Adipocyte (in vitro differentiated cells): ENCODE measurements around the gene GJA3.
"Not testable (repeated sequence)": the region's sequence is repeated elsewhere in the genome, so short reads cannot be mapped to it uniquely, and the experiment has no call there.

Experiments
- DNase-seq: peaks from one replicate; pipeline ENCODE4 v3.0.0-alpha.2; 2015; ENCODE audit warnings: low read depth
- H3K27me3 ChIP-seq: replicated peaks from 2 replicates; pipeline ENCODE4 v1.7.0; 2013; ENCODE audit warnings: mild to moderate bottlenecking, low read length, moderate library complexity; ENCODE audit not compliant: control insufficient read depth, insufficient read depth
- H3K36me3 ChIP-seq: 2 replicates; pipeline ENCODE4 v1.7.0; 2013; ENCODE audit warnings: low read length, mild to moderate bottlenecking, moderate library complexity; ENCODE audit not compliant: control insufficient read depth, insufficient read depth, severe bottlenecking
- H3K4me1 ChIP-seq: 2 replicates; pipeline ENCODE4 v1.7.0; 2013; ENCODE audit warnings: mild to moderate bottlenecking, low read length, moderate library complexity; ENCODE audit not compliant: control insufficient read depth, insufficient read depth
- H3K4me3 ChIP-seq: 2 replicates; pipeline ENCODE4 v1.7.0; 2013; ENCODE audit warnings: mild to moderate bottlenecking, low read length, moderate library complexity
- H3K9ac ChIP-seq: 2 replicates; pipeline ENCODE4 v1.7.0; 2013; ENCODE audit warnings: mild to moderate bottlenecking, low read length, moderate library complexity
- H3K9me3 ChIP-seq: 2 replicates; pipeline ENCODE4 v1.7.0; 2013; ENCODE audit warnings: mild to moderate bottlenecking, low read length, moderate library complexity; ENCODE audit not compliant: control insufficient read depth

GJA3 gene

DNA sequence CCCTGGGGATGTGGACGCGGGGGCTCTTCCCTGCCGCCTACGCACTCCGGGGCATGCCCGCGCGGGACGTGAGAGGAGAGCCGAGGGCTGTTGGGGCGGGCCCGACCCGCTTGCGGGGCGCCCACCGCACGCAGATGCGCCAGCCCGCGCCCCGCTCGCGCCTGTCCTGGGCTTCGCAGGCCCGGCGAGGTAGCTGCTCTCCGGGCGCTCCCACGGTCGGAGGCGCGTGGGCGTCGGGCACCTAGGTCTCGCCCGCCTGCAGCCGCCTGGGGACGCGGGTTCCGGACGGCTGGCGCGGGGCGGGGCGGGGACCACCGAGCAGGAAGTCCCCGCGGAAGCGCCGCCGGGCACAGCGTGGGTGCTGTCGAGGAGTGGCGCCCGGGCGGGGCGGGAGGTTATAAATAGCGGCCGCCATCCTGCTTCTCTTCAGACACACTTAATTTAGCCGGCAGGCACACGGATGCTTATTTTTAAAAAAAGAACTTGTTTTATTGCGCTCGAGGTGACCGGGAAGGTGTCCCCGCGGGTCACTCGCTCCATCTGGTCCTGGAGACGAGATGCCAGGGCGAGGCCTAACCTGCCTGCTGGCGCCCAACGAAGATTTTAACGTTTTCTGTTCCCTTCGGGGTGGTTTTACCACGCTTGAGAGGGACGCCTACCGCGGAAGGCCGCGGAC lies 561 bp upstream of the GJA3 start:
- peak overlapping the region; percentile 72 for H3K4me3 ChIP-seq
- peak; percentile 25 for DNase-seq
- no peaks in the 10 kb centered on the region for H3K9me3 ChIP-seq
- H3K9ac ChIP-seq = no peak overlapping the region
- peaks cover 18% of the 10 kb centered on the region for H3K27me3 ChIP-seq
- no peaks in the 10 kb centered on the region for H3K36me3 ChIP-seq
- peaks cover 9% of the 10 kb centered on the region for H3K4me1 ChIP-seq

DNA sequence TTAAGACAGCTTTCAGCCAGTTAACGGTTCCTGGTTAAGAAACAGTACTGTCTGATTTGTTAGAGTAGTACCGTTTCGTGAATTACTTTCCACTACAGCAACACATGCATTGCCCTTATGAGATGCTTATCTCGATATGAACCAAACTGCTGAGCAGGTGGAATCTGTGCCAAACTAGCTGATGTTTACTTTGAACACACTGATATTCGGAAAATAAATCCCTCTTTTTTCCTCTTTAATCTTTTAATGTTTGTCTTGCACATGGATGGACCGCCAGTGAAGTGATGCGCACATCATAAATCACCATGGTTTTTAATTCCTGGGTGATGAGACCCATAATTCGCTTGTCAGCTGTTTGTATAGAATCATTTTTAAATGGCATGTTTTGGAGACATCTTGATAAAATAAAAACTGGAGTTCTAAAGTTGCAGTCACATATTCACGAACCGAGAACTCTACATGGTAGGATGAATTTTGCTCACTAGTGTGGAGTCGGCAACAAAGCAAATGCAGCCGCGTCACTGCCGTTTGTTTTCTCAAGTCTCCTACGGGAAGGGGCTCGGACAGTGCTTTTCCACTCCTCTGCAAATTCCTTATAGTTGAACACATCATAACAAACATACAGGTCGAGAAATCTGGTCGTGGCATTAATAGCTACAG lies 1.1 kb downstream of the GJA3 start:
- Histone ChIP-seq H3K4me1 (peaks cover 9% of the 10 kb centered on the region), H3K27me3 (peaks cover 16% of the 10 kb centered on the region), H3K36me3 (no peaks in the 10 kb centered on the region), H3K9ac (no peak overlapping the region), H3K4me3 (peak overlapping the region; percentile 72), H3K9me3 (no peaks in the 10 kb centered on the region)
- peak; percentile 46 for DNase-seq

DNA sequence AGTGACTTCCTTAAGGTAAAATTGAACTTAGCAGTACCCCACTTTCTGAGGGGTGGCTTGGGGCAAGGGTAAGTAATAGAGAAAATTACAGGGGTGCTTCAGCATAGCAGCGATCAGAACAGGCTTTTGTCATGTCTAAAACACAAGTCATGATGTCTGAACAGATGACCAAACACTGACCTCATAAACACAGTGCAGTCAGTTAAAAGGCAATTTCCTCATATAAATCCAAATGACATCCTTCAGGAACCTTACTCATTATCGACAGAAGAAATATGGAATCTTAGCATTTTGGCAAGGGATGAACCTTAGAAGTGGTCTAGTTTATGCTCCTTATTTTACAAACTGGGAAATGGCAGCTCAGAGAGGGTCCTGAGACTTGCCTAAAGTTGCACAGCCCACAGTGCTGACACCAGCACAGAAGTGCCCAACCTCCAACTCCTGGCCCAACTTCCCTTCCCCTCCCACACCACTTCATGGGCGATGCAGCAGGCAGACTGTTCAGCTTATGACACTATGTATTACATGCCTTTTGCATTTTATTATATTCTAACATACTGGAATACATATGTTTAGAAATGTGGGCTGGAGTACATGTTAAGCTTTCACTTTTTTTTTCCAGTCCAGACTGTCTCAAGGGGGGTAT lies 3.6 kb downstream of the GJA3 start:
- Histone ChIP-seq H3K27me3 (peaks cover 20% of the 10 kb centered on the region), H3K9me3 (no peaks in the 10 kb centered on the region), H3K4me3 (no peak overlapping the region), H3K9ac (no peak overlapping the region), H3K4me1 (peaks cover 9% of the 10 kb centered on the region), H3K36me3 (no peaks in the 10 kb centered on the region)
- no peak for DNase-seq

DNA sequence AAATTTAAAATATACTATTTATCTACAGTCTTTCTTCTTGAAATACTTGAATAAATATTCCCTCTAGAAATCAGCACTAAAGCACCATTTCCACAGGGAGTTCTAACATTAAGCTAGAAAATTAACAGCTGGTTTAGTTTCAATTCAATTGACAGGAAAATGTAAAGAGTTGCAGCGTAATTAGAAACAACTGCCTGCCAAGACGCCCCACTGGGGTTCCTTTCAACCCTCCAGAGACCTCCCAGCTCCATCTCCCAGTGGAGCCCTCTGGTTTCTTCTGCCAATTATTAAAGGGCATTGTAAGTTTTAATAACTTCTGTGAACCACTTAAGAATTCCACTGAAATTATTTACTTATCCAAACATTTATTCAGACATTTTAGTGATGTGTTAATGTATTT lies 4.2 kb downstream of the GJA3 start:
- no peaks in the 10 kb centered on the region for H3K36me3 ChIP-seq
- H3K4me3 ChIP-seq = no peak overlapping the region
- H3K4me1 ChIP-seq = peaks cover 9% of the 10 kb centered on the region
- no peaks in the 10 kb centered on the region for H3K9me3 ChIP-seq
- no peak overlapping the region for H3K9ac ChIP-seq
- DNase-seq = no peak
- peaks cover 24% of the 10 kb centered on the region for H3K27me3 ChIP-seq

DNA sequence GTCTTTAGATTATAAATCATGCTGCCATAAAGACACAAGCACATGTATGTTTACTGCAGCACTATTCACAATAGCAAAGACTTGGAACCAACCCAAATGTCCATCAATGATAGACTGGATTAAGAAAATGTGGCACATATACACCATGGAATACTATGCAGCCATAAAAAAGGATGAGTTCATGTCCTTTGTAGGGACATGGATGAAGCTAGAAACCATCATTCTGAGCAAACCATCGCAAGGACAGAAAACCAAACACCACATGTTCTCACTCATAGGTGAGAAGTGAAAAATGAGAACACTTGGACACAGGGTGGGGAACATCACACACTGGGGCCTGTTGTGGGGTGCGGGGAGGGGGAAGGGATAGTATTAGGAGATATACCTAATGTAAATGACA lies 7.6 kb downstream of the GJA3 start:
- not testable (repeated sequence) for DNase-seq, H3K36me3 ChIP-seq, H3K4me1 ChIP-seq, H3K9ac ChIP-seq, H3K4me3 ChIP-seq, H3K9me3 ChIP-seq
- H3K27me3 ChIP-seq = peaks cover 41% of the 10 kb centered on the region

DNA sequence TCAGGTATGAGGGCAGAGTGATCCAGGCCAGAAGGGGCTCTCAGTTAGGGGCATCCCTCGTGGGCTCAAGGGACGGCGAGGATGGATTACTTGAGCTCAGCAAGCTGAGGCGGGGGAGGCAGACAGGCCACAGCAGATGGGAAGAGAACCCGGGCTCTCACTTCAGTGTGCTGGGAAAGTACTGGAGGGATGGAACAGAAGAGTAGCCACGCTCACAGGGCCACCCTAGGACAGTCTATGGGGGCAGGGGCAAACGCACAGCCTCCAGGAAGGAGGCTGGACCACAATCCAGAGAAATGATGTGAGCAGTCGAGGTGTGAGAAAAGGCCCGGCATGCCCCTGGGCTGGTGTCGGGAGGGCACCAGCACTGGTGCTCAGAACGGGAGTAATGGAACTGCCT lies 9.2 kb downstream of the GJA3 start:
- Histone ChIP-seq H3K27me3 (peaks cover 56% of the 10 kb centered on the region), H3K4me3 (no peak overlapping the region), H3K9ac (no peak overlapping the region), H3K4me1 (no peaks in the 10 kb centered on the region), H3K9me3 (no peaks in the 10 kb centered on the region), H3K36me3 (no peaks in the 10 kb centered on the region)
- DNase-seq = no peak

DNA sequence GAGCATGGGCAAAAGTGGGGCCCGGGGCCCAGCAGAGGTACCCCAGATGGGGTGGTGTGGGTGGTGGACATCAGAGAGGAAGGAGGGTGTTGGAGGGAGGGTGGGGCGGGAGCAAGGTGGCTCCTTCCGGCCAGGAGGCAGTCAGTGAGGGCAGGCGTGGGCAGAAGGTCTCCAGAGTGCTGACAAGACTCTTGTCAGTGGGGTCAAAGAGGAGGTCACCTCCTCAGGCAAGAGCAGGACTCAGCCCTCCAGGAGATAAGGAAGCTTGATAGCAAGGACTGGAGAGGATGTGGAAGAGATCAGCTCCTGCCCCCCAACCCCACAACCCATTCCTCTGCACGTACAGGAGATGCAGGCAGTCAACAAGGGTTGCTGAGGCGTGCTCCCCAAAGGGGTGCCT lies 9.8 kb downstream of the GJA3 start:
- no peaks in the 10 kb centered on the region for H3K4me1 ChIP-seq
- H3K9ac ChIP-seq = no peak overlapping the region
- no peaks in the 10 kb centered on the region for H3K36me3 ChIP-seq
- peaks cover 62% of the 10 kb centered on the region for H3K27me3 ChIP-seq
- no peak overlapping the region for H3K4me3 ChIP-seq
- no peak for DNase-seq
- H3K9me3 ChIP-seq = no peaks in the 10 kb centered on the region

DNA sequence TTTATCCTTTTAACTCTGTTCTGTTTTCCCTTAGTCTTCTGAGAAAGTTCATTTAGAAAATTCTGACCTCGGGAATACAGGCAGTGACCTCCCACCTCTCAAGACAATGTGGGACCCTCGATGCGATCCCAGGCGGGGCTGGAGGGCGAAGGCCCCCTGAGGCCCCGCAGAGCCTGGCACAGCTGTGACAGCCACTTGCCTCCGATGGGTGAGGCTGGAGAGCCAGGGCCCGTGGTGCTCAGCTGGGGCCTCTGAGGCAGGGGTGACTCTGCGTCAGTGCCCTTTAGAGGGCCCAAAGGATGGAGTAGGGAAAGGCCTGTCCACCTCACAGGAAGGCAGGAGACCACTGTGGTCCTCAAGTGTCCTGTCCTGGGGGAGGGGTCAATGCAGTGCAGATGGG lies 10.3 kb downstream of the GJA3 start:
- H3K9me3 ChIP-seq = no peaks in the 10 kb centered on the region

DNA sequence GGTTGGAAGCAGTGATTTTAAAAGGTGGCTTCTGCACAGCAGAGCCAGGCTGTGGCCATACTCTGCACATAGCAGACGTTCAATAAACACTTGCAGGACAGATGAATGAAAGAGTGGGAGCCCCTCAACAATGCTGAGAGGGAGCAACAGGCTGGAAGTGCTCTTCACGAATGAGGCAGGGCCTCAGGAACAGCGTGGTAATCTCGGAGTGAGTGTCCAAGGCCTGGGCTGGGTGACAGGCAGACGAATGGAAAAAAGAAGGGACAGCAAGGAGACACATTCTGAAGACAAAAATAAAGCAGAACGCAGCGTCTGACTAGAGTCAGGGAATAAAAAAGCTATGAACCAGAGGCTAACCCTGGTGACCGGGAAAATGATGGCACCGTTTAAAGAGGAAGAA lies 11.1 kb downstream of the GJA3 start:
- DNase-seq = no peak
- no peaks in the 10 kb centered on the region for H3K9me3 ChIP-seq
- H3K36me3 ChIP-seq = no peaks in the 10 kb centered on the region
- H3K27me3 ChIP-seq = peaks cover 65% of the 10 kb centered on the region
- H3K4me1 ChIP-seq = no peaks in the 10 kb centered on the region
- H3K9ac ChIP-seq = no peak overlapping the region
- no peak overlapping the region for H3K4me3 ChIP-seq

More for the DNA sequence above, 10.3 kb downstream of the GJA3 start:
- Histone ChIP-seq H3K36me3 (no peaks in the 10 kb centered on the region), H3K4me1 (no peaks in the 10 kb centered on the region), H3K9ac (no peak overlapping the region), H3K27me3 (peaks cover 65% of the 10 kb centered on the region), H3K4me3 (no peak overlapping the region)
- no peak for DNase-seq

DNA sequence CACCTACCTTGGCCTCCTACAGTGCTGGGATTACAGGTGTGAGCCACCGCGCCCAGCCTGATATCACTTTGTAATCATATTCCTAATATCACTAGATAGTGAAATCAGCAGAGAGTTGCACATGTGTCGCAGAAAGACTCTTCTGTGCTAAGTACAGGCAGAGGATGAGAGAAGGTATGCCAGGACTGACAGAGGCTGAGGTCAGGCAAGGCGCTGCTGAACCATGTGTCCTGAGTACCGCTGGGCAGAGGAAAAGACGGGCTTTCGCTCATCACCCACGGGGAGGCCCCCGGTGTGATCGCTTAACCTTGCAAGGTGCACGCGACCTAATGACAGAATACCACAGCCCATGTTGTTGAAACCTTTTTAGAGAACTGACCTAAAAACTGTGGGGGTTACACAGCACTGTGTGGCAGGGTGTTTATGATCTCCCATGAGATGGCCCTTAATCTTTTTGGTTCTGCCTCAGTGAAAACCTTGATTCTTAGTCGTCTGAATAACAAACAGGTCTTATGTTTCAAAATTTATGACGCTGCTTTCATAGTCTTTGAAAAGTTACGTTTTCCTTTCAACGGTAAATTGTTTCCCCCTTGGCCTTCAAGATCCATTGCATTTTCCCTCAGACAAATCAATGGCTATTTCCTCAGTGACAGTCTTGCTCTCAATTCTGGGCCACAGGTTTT lies 12.2 kb downstream of the GJA3 start:
- no peak for DNase-seq
- Histone ChIP-seq H3K4me3 (no peak overlapping the region), H3K36me3 (no peaks in the 10 kb centered on the region), H3K27me3 (peaks cover 75% of the 10 kb centered on the region), H3K9ac (no peak overlapping the region), H3K4me1 (no peaks in the 10 kb centered on the region), H3K9me3 (no peaks in the 10 kb centered on the region)

DNA sequence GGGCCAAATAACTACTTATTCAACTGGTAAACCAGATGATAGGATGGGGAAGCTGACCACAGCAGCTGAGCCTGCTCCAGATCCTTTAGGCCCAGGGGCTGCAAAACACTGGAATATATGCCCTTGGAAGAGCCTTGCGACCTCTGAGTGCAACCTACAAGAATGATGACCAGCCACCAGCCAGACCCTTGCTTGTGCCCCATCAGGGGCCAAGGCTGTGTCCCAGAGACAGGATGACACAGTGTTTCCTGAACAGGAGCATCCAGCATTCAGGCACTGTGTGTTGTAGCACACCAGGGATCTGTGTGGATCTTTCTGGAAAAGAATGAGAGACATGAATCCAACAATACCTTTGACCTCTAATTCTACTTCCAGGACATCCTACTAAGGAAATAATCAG lies 14.5 kb downstream of the GJA3 start:
- Histone ChIP-seq H3K9me3 (no peaks in the 10 kb centered on the region), H3K36me3 (no peaks in the 10 kb centered on the region), H3K4me3 (no peak overlapping the region), H3K9ac (no peak overlapping the region), H3K27me3 (peaks cover 83% of the 10 kb centered on the region), H3K4me1 (no peaks in the 10 kb centered on the region)
- DNase-seq = no peak
